ENCODE data around the gene VAMP2.

VAMP2 gene

DNA sequence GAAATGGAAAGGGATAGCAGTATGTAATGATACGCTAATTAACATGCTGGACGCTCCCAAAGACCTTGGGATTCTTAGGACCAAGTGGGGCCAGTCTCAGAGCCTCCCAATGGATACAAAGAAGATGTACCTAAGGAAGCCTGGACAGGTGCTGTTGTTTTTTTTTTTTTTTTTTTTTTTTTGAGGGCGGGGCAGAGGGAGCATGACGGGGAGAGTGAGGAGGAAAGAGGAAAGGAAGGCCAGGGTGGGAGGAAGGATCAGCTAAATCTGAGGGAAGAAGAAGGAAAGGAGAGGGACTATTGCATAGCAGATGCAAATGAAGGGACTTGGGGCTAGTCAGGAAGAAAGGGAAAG lies 2.5 kb downstream of the VAMP2 start:
- no peaks in the 10 kb centered on the region for H3K9me3 ChIP-seq (ENCODE audit: low read length)
- peaks cover 9% of the 10 kb centered on the region; the same call in 1 of the 2 replicates for H3K79me2 ChIP-seq (ENCODE audit: insufficient read depth, low read length)
- H3F3A ChIP-seq (ENCODE audit: insufficient read depth, low read length) = no peaks in the 10 kb centered on the region
- no peaks in the 10 kb centered on the region for H3K27me3 ChIP-seq (ENCODE audit: insufficient read depth, low read length)
- H4K20me1 ChIP-seq (ENCODE audit: insufficient read depth, low read length) = no peaks in the 10 kb centered on the region
- no peak overlapping the region for H3K27ac ChIP-seq (ENCODE audit: low read depth, low read length, poor library complexity, severe bottlenecking)
- H3K4me1 ChIP-seq (ENCODE audit: insufficient read depth, low read length, severe bottlenecking) = peaks cover 59% of the 10 kb centered on the region
- H2AFZ ChIP-seq (ENCODE audit: low read length) = no peak overlapping the region
- no peak for TF ChIP-seq EZH2 (IDR thresholded peaks at IDR 0.05; ENCODE audit: borderline replicate concordance, low read length)
- TF ChIP-seq, protein P1, sequence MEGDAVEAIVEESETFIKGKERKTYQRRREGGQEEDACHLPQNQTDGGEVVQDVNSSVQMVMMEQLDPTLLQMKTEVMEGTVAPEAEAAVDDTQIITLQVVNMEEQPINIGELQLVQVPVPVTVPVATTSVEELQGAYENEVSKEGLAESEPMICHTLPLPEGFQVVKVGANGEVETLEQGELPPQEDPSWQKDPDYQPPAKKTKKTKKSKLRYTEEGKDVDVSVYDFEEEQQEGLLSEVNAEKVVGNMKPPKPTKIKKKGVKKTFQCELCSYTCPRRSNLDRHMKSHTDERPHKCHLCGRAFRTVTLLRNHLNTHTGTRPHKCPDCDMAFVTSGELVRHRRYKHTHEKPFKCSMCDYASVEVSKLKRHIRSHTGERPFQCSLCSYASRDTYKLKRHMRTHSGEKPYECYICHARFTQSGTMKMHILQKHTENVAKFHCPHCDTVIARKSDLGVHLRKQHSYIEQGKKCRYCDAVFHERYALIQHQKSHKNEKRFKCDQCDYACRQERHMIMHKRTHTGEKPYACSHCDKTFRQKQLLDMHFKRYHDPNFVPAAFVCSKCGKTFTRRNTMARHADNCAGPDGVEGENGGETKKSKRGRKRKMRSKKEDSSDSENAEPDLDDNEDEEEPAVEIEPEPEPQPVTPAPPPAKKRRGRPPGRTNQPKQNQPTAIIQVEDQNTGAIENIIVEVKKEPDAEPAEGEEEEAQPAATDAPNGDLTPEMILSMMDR (IDR thresholded peaks at IDR 0.05; ENCODE audit: low read length) = no peak
- H3K9ac ChIP-seq (ENCODE audit: low read length) = no peak overlapping the region
- H3K9me2 ChIP-seq (ENCODE audit: low read depth, low read length) = no peaks in the 10 kb centered on the region
- peaks cover 27% of the 10 kb centered on the region for H3K36me3 ChIP-seq (ENCODE audit: insufficient read depth, low read length)
- no peak overlapping the region for H3K4me2 ChIP-seq (ENCODE audit: low read length)
- H3K4me3 ChIP-seq (ENCODE audit: low read depth, low read length, poor library complexity, severe bottlenecking) = no peak overlapping the region

DNA sequence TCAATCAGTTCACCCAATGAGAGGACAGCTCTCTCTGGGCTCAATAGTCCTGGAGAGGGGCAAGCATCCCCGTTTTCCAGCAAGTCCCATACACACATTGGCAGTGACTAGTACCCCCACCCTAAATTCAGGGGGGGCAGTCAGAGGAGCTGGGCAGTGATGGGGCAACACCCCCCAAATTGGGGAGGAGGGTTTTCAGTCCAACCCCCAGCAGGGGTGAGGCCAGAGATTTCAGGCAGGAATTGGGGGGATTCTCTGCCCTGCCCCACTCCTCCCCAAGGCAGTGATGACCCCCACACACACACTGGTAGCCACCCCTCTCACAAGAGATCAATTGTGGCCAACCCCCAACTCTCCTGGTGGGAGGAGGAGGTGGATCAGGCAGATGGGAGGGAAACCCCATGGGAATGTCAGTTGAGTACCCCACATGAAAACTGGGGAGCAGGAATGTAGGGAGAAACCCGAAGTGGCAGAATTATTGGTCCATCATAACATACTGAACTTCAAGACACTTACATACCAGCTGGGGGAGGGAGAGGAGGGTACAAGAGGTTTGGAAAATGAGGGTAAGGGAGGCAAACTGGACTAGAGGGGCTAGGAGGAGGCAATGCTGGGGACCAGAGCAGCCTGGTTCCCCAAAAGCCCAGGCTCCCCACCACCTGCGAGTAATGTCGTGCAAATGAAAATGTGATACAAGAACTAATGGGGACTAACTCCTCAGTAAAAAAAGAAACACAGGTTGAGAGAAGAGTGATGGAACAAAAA lies 3.1 kb downstream of the VAMP2 start:
- Histone ChIP-seq H4K20me1 (ENCODE audit: insufficient read depth, low read length) (no peaks in the 10 kb centered on the region), H3K9me3 (ENCODE audit: low read length) (no peaks in the 10 kb centered on the region), H3K36me3 (ENCODE audit: insufficient read depth, low read length) (peaks cover 27% of the 10 kb centered on the region), H3K4me1 (ENCODE audit: insufficient read depth, low read length, severe bottlenecking) (peaks cover 59% of the 10 kb centered on the region), H3K27me3 (ENCODE audit: insufficient read depth, low read length) (no peaks in the 10 kb centered on the region), H3K4me3 (ENCODE audit: low read depth, low read length, poor library complexity, severe bottlenecking) (no peak overlapping the region), H2AFZ (ENCODE audit: low read length) (no peak overlapping the region), H3F3A (ENCODE audit: insufficient read depth, low read length) (no peaks in the 10 kb centered on the region), H3K27ac (ENCODE audit: low read depth, low read length, poor library complexity, severe bottlenecking) (no peak overlapping the region), H3K4me2 (ENCODE audit: low read length) (no peak overlapping the region), H3K79me2 (ENCODE audit: insufficient read depth, low read length) (peaks cover 9% of the 10 kb centered on the region; the same call in 1 of the 2 replicates), H3K9ac (ENCODE audit: low read length) (no peak overlapping the region), H3K9me2 (ENCODE audit: low read depth, low read length) (no peaks in the 10 kb centered on the region)
- TF ChIP-seq EZH2 (IDR thresholded peaks at IDR 0.05; ENCODE audit: borderline replicate concordance, low read length) = no peak
- TF ChIP-seq, protein P1 (IDR thresholded peaks at IDR 0.05; ENCODE audit: low read length) = no peak

DNA sequence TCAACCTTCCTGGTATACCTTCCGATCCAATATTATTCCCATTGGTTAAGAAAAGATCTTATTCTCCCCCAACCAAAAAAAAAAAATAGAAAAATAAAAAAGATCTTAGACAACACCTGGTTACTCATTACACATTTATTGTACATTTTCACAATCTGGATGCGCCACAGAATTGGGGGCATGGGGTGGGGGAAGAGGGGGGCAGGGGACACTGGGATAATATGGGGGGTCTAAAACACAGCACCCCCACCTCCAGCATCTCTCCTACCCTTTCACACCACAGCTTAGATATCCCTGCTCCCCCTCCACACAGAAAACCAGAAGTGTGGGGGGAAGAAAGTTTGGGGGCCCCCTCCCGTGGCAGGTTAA lies 3.7 kb downstream of the VAMP2 start:
- Histone ChIP-seq H3F3A (ENCODE audit: insufficient read depth, low read length) (no peaks in the 10 kb centered on the region), H3K36me3 (ENCODE audit: insufficient read depth, low read length) (peaks cover 27% of the 10 kb centered on the region), H3K79me2 (ENCODE audit: insufficient read depth, low read length) (peaks cover 9% of the 10 kb centered on the region; the same call in 1 of the 2 replicates), H3K27me3 (ENCODE audit: insufficient read depth, low read length) (no peaks in the 10 kb centered on the region), H4K20me1 (ENCODE audit: insufficient read depth, low read length) (no peaks in the 10 kb centered on the region), H2AFZ (ENCODE audit: low read length) (no peak overlapping the region), H3K4me1 (ENCODE audit: insufficient read depth, low read length, severe bottlenecking) (peaks cover 59% of the 10 kb centered on the region), H3K9me2 (ENCODE audit: low read depth, low read length) (no peaks in the 10 kb centered on the region), H3K4me2 (ENCODE audit: low read length) (no peak overlapping the region), H3K9me3 (ENCODE audit: low read length) (no peaks in the 10 kb centered on the region), H3K9ac (ENCODE audit: low read length) (no peak overlapping the region), H3K4me3 (ENCODE audit: low read depth, low read length, poor library complexity, severe bottlenecking) (no peak overlapping the region), H3K27ac (ENCODE audit: low read depth, low read length, poor library complexity, severe bottlenecking) (no peak overlapping the region)
- TF ChIP-seq, protein P1 (IDR thresholded peaks at IDR 0.05; ENCODE audit: low read length) = no peak
- TF ChIP-seq EZH2 (IDR thresholded peaks at IDR 0.05; ENCODE audit: borderline replicate concordance, low read length) = no peak
